Sigmoid colon (tissue), 4 donors: Measurements from ENCODE around the gene CNTNAP4.

Experiments used
- CTCF ChIP-seq, 4 experiments: fragments of 450-650 bp in 3 of 4; fragments of 200-600 bp in 1 of 4; IDR thresholded peaks; one replicate each; pipeline ENCODE4 v1.5.1; 2016 to 2019; ENCODE audit warnings: antibody characterized with exemption in 4 of 4, mild to moderate bottlenecking in 3 of 4, moderate library complexity in 2 of 4
- POLR2A ChIP-seq, 2 donors: fragments of 450-650 bp; IDR thresholded peaks; one replicate each; pipeline ENCODE4 v1.6.1; 2016; ENCODE audit warnings: antibody characterized with exemption in 2 of 2, mild to moderate bottlenecking in 2 of 2, moderate library complexity in 2 of 2
- POLR2AphosphoS5 ChIP-seq, 4 donors: sonication (generic); formaldehyde crosslinking; IDR thresholded peaks; one replicate each; pipeline ENCODE4 v1.6.1; 2017; ENCODE audit warnings: antibody characterized with exemption in 4 of 4

GRCh38 chr16:76456016-76456415 lies 178.8 kb downstream of the CNTNAP4 start:
- TF ChIP-seq CTCF (IDR thresholded peaks at IDR 0.05) (no peak), POLR2A (IDR thresholded peaks at IDR 0.05) (no peak), POLR2AphosphoS5 (IDR thresholded peaks at IDR 0.05) (no peak)
